HepG2 (cell line): ENCODE data around the gene PEX7. TPM values are rescaled to one million over a fixed set of nuclear protein-coding genes. Genes with fewer than 3 reads are reported as not detected.

Experiments
- CHCHD3 ChIP-seq: sonication (generic); formaldehyde crosslinking; IDR thresholded peaks from 2 replicates; pipeline ENCODE4 v1.8.0; 2022; ENCODE audit warnings: mild to moderate bottlenecking, missing genetic modification reagents, moderate library complexity
- DMAP1 ChIP-seq: IDR thresholded peaks from 2 replicates; pipeline ENCODE4 v1.6.1; 2016
- ELF3 ChIP-seq: IDR thresholded peaks from 2 replicates; pipeline ENCODE4 v1.6.1; 2016; ENCODE audit warnings: missing genetic modification reagents, missing compliant biosample characterization
- GABPB1 ChIP-seq: IDR thresholded peaks from 2 replicates; pipeline ENCODE4 v1.6.1; 2016; ENCODE audit warnings: mild to moderate bottlenecking, missing genetic modification reagents, moderate library complexity, missing compliant biosample characterization
- HES4 ChIP-seq: sonication (generic); formaldehyde crosslinking; IDR thresholded peaks from 2 replicates; pipeline ENCODE4 v1.9.0; 2021; ENCODE audit warnings: mild to moderate bottlenecking, missing genetic modification reagents, borderline replicate concordance
- IRX3 ChIP-seq: sonication (generic); formaldehyde crosslinking; IDR thresholded peaks from 2 replicates; pipeline ENCODE4 v1.8.1; 2023; ENCODE audit warnings: mild to moderate bottlenecking, low read depth, missing genetic modification reagents, borderline replicate concordance
- KLF11 ChIP-seq: IDR thresholded peaks from 2 replicates; pipeline ENCODE4 v1.6.1; 2016; ENCODE audit warnings: missing compliant biosample characterization
- MZF1 ChIP-seq: sonication (generic); formaldehyde crosslinking; IDR thresholded peaks from 2 replicates; pipeline ENCODE4 v1.8.1; 2023; ENCODE audit warnings: mild to moderate bottlenecking, missing genetic modification reagents, borderline replicate concordance
- PHF8 ChIP-seq: sonication (generic); formaldehyde crosslinking; IDR thresholded peaks from 2 replicates; pipeline ENCODE4 v1.5.0; 2020; ENCODE audit warnings: missing genetic modification reagents
- PRPF4 ChIP-seq: fragments of 200-400 bp; formaldehyde crosslinking; IDR thresholded peaks from 2 replicates; pipeline ENCODE4 v1.6.1; 2016; ENCODE audit warnings: low read length, low read depth; ENCODE audit not compliant: poor library complexity, severe bottlenecking
- SKI ChIP-seq: fragments of 450-650 bp; IDR thresholded peaks from one replicate; pipeline ENCODE4 v1.6.1; 2018; ENCODE audit warnings: mild to moderate bottlenecking; ENCODE audit not compliant: partially characterized antibody
- ZEB1 ChIP-seq: IDR thresholded peaks from 2 replicates; pipeline ENCODE4 v1.6.1; 2012; ENCODE audit warnings: mild to moderate bottlenecking, low read depth, inconsistent platforms; ENCODE audit not compliant: insufficient replicate concordance
- ZNF263 ChIP-seq: sonication (generic); formaldehyde crosslinking; IDR thresholded peaks from 2 replicates; pipeline ENCODE4 v1.4.0; 2020; ENCODE audit warnings: missing genetic modification reagents
- ZNF430 ChIP-seq: sonication (generic); formaldehyde crosslinking; IDR thresholded peaks from 2 replicates; pipeline ENCODE4 v1.9.0; 2021; ENCODE audit warnings: mild to moderate bottlenecking, missing genetic modification reagents
- ZNF501 ChIP-seq: sonication (generic); formaldehyde crosslinking; IDR thresholded peaks from 2 replicates; pipeline ENCODE4 v1.5.1; 2020; ENCODE audit warnings: mild to moderate bottlenecking, moderate library complexity, missing genetic modification reagents
- ZNF547 ChIP-seq: sonication (generic); formaldehyde crosslinking; IDR thresholded peaks from 2 replicates; pipeline ENCODE4 v1.5.1; 2020; ENCODE audit warnings: mild to moderate bottlenecking, missing genetic modification reagents
- ZNF792 ChIP-seq: IDR thresholded peaks from 2 replicates; pipeline ENCODE4 v1.6.1; 2016
- polyA plus RNA-seq, 8 experiments: library from polyadenylated mRNA; depleted of rRNA in 3 of 8; stranded (reverse) in 7 of 8; unstranded in 1 of 8; fragments of >200 nt; fragmentation: Illumina TruSeq in 4 of 8; extraction: Trizol in 4 of 8; gene quantifications; 2 replicates each; pipeline versions ENCODE4 v1.2.1 to v1.2.3, GENCODE V29; 2011 to 2016; ENCODE audit warnings: low read depth in 4 of 8, missing spikeins in 1 of 8, mixed read lengths in 1 of 8; ENCODE audit not compliant: insufficient read depth in 1 of 8
- total RNA-seq, 5 experiments: library from RNA; depleted of rRNA; stranded (reverse); fragments of >200 nt; fragmentation: Illumina TruSeq; extraction: Trizol; gene quantifications; 2 replicates each; pipeline ENCODE4 v1.2.3, GENCODE V29; 2016; ENCODE audit warnings: low read depth in 1 of 5
- TF ChIP-seq, protein P1 (sequence below): sonication (generic); formaldehyde crosslinking; IDR thresholded peaks from 2 replicates; pipeline ENCODE4 v1.5.1; 2020; ENCODE audit warnings: missing genetic modification reagents, mild to moderate bottlenecking, borderline replicate concordance
- TF ChIP-seq, protein P2 (sequence below): sonication (generic); formaldehyde crosslinking; IDR thresholded peaks from 2 replicates; pipeline ENCODE4 v1.5.0; 2020; ENCODE audit warnings: missing genetic modification reagents, mild to moderate bottlenecking, borderline replicate concordance
- TF ChIP-seq, protein P3 (sequence below): sonication (generic); formaldehyde crosslinking; IDR thresholded peaks from 2 replicates; pipeline ENCODE4 v1.4.0; 2020; ENCODE audit warnings: missing genetic modification reagents

PEX7 gene
- total and polyA plus RNA-seq, 2 of the 13 experiments (the other 11 are each of a cell fraction or from before 2014, with no cell fraction given): 0.04 to 0.53 TPM

DNA sequence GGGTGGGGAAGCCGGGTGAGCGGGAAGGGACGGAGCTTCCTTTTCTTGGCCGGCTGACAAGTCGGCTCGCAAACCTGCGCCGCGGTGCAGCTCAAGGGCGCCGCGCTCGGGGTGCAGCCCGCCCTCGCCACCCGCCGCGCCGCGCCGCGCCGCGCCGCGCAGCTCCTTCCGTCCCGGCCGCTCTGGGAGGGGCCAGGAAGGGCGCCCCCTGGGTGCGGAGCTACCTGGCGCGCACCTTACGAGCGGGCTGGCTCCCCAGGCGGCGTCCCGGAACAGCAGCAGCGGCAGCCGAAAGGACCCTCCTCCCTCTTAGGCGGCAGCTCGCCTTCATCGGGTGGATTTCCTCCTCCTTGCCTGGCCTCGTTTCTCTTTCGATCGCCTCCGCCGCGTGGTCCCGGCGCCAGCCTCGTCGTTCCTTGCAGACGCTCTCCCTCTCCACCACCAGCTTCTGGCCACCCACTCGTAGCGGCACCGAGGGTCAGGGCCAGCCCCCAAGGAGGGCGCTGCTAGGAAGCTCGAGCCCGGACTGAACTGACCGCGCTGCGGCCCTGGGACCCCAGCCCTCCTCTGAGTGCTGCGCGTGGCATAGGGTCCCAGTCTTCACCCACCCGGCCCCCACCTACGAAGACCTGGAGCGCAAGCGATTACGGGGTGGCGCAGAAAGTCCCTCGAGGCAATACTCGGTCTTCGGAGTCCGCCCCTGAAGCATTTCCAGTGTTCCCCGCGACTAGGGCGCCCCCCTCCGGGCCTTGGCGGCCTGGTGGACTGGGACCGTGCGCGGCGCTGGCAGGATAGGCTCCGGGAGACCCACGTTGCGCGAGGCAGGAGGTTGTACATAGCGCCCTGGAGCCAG lies 29.8 kb upstream of the PEX7 start, which contains the start of gene MAP3K5 (continued):
- TF ChIP-seq, protein P1, sequence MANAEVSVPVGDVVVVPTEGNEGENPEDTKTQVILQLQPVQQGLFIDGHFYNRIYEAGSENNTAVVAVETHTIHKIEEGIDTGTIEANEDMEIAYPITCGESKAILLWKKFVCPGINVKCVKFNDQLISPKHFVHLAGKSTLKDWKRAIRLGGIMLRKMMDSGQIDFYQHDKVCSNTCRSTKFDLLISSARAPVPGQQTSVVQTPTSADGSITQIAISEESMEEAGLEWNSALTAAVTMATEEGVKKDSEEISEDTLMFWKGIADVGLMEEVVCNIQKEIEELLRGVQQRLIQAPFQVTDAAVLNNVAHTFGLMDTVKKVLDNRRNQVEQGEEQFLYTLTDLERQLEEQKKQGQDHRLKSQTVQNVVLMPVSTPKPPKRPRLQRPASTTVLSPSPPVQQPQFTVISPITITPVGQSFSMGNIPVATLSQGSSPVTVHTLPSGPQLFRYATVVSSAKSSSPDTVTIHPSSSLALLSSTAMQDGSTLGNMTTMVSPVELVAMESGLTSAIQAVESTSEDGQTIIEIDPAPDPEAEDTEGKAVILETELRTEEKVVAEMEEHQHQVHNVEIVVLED (CRISPR knock-in tag): 0 out of 2 replicates have a peak, but pooled peaks have one; percentile 25
- TF ChIP-seq GABPB1 (CRISPR knock-in tag) (peak; percentile 73), ZNF792 (CRISPR knock-in tag) (0 out of 2 replicates have a peak, but pooled peaks have one; percentile 1), HES4 (CRISPR knock-in tag) (0 out of 2 replicates have a peak, but pooled peaks have one; percentile 36), ZNF547 (peak; percentile 75), ZEB1 (peak; percentile 43), PHF8 (peak; percentile 31; the same call in 1 of the 2 replicates), CHCHD3 (CRISPR knock-in tag) (no peak), SKI (no peak), ELF3 (peak; percentile 42; the same call in 1 of the 2 replicates), KLF11 (CRISPR knock-in tag) (0 out of 2 replicates have a peak, but pooled peaks have one; percentile 15), ZNF263 (CRISPR knock-in tag) (peak; percentile 31; the same call in 1 of the 2 replicates), ZNF430 (CRISPR knock-in tag) (peak; percentile 32; the same call in 1 of the 2 replicates), DMAP1 (0 out of 2 replicates have a peak, but pooled peaks have one; percentile 26), IRX3 (CRISPR knock-in tag) (no peak; the same call in 1 of the 2 replicates), PRPF4 (no peak), MZF1 (CRISPR knock-in tag) (no peak), ZNF501 (peak; percentile 53; the same call in 1 of the 2 replicates)
- TF ChIP-seq, protein P2, sequence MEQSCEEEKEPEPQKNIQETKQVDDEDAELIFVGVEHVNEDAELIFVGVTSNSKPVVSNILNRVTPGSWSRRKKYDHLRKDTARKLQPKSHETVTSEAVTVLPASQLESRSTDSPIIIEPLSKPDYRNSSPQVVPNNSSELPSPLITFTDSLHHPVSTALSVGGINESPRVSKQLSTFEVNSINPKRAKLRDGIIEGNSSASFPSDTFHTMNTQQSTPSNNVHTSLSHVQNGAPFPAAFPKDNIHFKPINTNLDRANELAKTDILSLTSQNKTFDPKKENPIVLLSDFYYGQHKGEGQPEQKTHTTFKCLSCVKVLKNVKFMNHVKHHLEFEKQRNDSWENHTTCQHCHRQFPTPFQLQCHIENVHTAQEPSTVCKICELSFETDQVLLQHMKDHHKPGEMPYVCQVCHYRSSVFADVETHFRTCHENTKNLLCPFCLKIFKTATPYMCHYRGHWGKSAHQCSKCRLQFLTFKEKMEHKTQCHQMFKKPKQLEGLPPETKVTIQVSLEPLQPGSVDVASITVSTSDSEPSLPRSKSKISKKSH (CRISPR knock-in tag): 0 out of 2 replicates have a peak, but pooled peaks have one; percentile 66
- TF ChIP-seq, protein P3, sequence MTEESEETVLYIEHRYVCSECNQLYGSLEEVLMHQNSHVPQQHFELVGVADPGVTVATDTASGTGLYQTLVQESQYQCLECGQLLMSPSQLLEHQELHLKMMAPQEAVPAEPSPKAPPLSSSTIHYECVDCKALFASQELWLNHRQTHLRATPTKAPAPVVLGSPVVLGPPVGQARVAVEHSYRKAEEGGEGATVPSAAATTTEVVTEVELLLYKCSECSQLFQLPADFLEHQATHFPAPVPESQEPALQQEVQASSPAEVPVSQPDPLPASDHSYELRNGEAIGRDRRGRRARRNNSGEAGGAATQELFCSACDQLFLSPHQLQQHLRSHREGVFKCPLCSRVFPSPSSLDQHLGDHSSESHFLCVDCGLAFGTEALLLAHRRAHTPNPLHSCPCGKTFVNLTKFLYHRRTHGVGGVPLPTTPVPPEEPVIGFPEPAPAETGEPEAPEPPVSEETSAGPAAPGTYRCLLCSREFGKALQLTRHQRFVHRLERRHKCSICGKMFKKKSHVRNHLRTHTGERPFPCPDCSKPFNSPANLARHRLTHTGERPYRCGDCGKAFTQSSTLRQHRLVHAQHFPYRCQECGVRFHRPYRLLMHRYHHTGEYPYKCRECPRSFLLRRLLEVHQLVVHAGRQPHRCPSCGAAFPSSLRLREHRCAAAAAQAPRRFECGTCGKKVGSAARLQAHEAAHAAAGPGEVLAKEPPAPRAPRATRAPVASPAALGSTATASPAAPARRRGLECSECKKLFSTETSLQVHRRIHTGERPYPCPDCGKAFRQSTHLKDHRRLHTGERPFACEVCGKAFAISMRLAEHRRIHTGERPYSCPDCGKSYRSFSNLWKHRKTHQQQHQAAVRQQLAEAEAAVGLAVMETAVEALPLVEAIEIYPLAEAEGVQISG (CRISPR knock-in tag): peak; percentile 70
